NOMO-1 treated with DMSO at 0.1 percent for 48 hours (cell line): Measurements from ENCODE around the gene PVR.
A peak's percentile ranks its signal among the peaks of the same experiment; 100 is the strongest.
"Not testable (repeated sequence)": the region's sequence is repeated elsewhere in the genome, so short reads cannot be mapped to it uniquely, and the experiment has no call there.

Experiments used
- DNase-seq: peaks from one replicate; lab custom pipeline; 2025; ENCODE audit not compliant: unreplicated experiment; lab: John Stamatoyannopoulos, UW

The PVR gene

GRCh38 chr19:44643605-44644401 is at the start of gene PVR:
TSS of gene PVR (plus strand) at chr19:44643910. CDS start at chr19:44644097, 187 bp downstream.
- DNase-seq = peak; percentile 8

- DNase-seq = no peak
Observed at GRCh38 chr19:44596428-44597130, 47.1 kb upstream of the PVR start.

GRCh38 chr19:44597131-44597491 is 46.6 kb upstream of the PVR start:
- DNase-seq = no peak

DNA sequence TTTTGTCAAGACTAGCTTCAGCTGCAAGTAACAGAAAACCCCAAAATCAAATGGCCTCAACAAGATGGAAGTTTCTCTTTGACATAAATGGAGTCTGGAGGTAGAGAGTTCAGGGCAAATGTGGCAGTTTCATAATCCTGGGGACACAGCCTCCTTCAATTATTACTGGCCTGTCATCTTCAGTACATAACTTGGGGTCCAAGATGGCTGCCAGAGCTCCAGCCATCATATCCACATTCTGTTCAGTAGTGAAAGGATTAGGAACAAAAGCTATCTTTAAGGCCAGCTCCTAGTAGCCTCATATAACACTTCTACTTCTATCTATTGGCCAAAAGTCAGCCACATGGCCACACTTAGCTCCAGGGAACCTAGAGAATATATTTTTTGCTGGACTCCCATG is 45.4 kb upstream of the PVR start:
- DNase-seq = no peak

DNA sequence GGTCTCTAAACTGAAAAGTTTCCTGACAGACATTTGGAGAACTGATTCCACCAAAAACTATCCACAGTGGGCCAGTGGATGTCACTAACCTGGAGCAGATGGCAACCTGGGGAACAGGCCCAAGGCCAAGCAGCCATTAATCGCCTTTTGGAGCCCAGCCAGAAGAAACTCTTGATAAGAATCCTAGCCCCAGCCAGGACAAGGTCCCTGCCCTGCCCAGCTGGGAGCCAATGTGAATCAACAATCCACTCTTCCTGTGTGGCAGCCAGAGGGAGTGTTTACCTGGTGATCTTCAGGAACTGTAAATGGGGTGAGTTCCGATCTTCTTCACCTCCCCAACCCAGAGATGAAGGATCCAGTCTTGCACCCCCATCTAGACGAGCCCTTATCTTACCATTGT is 44.8 kb upstream of the PVR start:
- no peak for DNase-seq

DNA sequence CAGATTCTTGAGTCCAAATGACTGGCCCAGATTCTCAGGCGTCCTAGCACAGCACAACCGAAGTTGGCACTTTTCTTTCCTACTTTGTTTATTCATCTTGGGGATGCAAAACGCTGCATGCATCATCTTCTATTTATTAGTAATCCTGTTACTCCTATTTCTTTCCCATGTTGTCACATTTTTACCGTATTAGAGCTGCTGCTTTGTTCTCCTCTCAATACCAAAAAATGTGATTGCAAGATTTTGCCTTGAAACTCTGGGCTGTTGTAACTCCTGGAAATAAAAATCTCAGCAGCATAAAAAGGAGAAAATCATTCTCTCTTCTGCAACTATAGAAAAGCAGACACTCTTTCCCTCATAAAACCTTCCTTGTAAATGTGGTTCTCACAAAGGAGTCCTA is 43.2 kb upstream of the PVR start:
- DNase-seq = no peak

- no peak for DNase-seq
Observed at GRCh38 chr19:44602081-44602480, 41.6 kb upstream of the PVR start.

- DNase-seq = no peak
Observed at GRCh38 chr19:44603201-44603945, 40.3 kb upstream of the PVR start.

DNA sequence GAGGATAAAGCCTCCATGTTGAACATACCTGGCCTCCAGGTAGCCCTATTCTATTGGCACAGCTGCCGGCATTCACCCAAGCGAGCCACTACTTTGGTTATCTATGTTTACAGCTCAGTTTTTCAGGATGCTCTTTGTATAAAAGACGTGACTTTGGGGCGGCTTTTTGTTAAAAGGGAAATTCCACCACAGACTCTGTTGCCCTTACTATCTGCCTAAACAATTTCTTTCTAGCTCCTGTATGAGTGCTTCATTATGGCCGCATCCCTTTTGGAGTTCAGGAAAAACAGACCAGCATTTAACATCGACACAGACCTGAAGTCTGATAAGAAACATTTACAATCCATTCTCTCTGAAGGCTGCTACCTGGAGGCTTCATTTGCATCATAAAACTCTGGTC is 39.5 kb upstream of the PVR start:
- DNase-seq = no peak

- no peak for DNase-seq
Observed at GRCh38 chr19:44605547-44605946, 38.2 kb upstream of the PVR start.

- DNase-seq = peak; percentile 59
Observed at GRCh38 chr19:44607049-44607448, 36.7 kb upstream of the PVR start.

GRCh38 chr19:44607917-44608316 is 35.8 kb upstream of the PVR start:
- no peak for DNase-seq

DNA sequence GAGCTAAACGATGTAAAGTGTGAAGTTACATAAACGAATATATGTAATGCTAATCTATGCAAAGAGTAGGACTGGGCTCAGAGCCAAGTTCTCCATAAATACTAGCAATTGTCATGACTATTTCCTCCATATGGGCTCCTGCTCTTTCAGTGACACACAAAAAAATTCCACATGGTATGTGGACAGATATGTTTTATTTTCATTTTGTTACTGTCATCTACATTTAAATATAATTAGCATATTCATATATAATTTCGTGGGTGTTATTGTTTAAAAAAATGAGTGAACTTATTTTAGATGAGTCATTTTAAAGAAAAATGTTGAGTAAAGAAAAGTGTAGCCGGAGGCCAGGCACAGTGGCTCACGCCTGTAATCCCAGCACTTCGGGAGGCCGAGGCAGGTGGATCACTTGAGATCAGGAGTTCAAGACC is 35.3 kb upstream of the PVR start:
- no peak for DNase-seq

DNA sequence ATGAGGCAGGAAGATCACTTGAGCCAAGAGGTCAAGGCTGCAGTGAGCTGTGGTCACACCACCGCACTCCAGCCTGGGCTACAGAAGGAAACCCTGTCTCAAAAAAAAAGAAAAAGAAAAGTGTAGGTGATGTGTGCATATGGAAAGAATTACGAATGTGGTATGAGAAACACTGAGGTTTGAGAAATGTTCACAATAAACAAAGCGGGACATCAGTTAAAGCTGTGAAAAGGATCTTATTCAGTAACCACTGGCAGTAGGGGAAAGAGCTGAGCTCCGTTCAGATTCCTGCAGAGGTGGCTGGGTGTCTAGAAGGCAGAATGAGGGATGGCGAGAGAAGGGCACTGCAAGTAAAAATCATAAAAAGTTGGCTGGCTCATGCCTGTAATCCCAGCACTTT is 34.5 kb upstream of the PVR start:
- DNase-seq = no peak

GRCh38 chr19:44610497-44610896 is 33.2 kb upstream of the PVR start:
- not testable (repeated sequence) for DNase-seq

- DNase-seq = no peak
Observed at GRCh38 chr19:44611812-44612295, 31.9 kb upstream of the PVR start.

- no peak for DNase-seq
Observed at GRCh38 chr19:44613295-44614178, 30.2 kb upstream of the PVR start, which contains the start of gene IGSF23. TSS of gene IGSF23 (plus strand) at chr19:44613563. CDS start at chr19:44613646, 83 bp downstream.

- no peak for DNase-seq
Observed at GRCh38 chr19:44614313-44614712, 29.4 kb upstream of the PVR start.

GRCh38 chr19:44615863-44616247 is 27.9 kb upstream of the PVR start:
- no peak for DNase-seq

GRCh38 chr19:44617110-44617880 is 26.4 kb upstream of the PVR start:
- DNase-seq = no peak
